DMS 273 treated with DMSO at 0.1 percent for 48 hours (cell line): ENCODE results near the gene PCDH9.

Source experiments
- DNase-seq: peaks from one replicate; lab custom pipeline; 2025; lab: John Stamatoyannopoulos, UW

Gene PCDH9

DNA sequence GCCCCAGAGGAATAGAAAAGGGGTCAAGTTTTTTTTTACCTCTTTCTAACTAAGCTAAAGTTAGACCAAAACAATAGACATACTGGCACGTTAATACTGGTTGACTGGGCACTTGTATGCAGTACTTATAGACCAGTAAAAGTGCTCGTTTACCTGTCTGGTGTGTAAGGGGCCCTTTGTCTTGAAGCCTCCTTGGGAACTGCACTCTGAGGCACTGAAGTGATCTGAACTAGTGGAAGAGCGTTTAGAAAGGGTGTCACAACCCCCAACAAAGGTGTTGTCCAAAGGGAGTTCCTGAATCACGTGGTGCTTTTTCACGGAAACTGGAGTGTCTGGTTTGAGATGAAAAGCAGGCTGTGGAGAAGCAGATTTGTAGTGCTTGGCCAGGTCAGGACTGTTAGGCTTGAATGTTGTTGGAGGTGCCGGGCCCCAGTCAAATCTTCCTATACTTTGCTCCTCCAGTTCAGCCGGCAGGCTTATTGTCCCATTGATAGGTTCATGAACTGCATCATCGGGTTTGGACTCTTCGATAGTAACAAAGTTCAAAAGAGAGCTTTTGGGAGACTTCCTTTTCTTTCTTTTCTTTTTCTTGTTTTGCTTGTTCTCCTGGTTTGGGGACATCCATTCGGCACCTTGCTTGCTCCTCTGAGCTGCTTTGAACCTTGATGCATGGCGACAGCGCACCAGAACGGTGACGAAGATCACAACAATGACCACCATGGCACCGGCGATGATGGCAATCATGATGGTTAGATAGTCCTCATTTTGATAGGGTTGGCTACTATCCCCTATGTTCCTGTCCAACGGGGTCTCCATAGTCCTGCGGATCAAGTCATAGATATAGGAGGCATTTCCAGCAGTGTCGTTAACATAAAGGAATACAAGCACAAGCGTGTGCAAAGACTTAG lies 4.6 kb downstream of the PCDH9 start:
- DNase-seq: no peak

DNA sequence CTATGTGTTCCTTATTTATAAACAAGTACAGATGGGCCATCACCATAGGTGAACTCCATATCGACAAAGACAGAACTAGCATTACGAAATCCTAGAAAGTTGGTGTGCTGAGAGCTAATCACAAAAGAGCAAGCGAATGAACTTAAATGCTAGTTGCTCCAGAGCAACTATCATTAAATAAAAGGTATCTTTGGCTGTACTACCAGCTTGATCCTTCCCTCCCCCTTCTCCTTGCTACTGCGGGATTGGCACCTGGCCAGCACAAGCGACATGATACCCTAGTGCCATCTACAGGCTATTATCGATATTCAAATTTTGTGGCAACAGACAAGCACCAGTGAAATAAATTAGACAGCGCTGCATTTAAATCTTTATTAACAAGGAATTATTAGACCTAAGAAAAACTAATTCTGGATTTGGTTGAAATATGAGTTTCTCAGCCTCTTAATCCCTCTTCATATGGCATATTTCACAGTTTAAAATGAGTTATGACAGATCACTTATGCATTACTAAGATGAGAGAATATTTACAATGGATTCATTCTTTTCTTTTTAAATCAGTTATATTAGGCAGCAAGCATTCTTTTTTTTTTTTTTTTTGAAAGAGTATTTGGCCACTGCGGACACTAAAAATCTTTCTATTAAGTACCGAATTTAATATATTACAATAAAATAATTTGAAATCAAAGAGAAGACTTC lies 5.8 kb downstream of the PCDH9 start:
- DNase-seq: peak; percentile 66

DNA sequence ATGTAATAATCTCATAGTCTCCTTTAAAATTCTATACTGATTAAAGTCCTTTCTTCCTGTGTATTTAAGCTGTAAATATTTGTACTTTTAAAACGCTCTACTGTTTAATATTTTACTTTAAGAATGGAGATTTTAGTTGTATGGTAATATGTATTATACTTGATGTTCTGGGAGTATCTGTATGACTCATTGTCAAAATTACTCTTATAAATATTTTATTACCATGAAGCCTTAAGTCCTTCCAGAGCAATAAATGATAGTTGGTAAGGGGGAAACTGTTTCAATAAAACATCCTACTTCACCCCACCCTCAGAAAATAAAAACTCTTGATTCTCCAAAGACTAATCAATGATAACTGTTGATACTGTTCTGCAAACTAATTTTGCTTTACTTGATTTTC lies 6.4 kb downstream of the PCDH9 start:
- no peak for DNase-seq

DNA sequence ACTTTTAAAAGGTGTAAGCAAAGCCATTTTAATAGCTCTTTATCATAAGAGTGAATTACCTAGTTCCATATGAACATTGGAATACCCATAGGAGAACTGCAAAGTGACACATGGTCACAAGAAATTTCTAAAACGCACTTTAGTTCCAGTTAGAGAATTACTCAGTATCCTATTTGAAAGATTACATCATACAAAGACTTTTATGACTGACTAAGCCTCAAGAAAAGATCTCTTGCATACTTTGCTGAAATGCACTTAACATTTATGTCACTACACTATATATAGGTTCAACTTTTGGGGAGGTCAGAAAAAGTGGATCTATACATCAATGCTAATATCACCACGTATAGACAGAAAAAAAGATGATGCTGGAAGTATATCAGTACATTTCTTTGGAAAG lies 7.1 kb downstream of the PCDH9 start:
- DNase-seq: no peak

DNA sequence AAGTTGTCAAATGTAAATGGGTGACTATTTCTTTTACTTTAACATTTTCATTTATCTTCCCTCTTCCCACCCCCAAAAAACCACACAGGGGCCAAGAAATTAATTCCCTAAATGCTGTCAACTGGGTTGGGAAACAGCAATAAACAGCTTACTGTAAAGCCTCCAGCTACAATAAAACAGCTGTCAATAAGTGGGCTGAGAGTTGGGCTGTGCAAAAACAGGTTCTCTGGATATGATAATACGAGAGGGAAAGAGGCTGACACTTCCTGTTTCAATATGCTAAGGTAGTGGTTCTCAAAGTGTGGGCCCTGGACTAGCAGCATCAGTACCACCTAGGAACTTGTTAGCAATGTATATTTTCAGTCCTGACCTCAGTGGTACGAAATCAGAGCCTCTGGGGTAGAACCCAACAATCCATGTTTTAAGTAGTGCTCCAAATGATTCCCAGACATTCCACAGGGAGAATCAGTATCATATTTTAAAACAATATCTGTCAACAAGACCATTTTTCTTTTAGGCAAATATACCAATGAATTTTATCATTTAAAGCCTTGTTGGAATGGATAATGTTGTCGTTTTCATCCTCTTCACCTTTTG lies 8.4 kb downstream of the PCDH9 start:
- DNase-seq: peak; percentile 36

DNA sequence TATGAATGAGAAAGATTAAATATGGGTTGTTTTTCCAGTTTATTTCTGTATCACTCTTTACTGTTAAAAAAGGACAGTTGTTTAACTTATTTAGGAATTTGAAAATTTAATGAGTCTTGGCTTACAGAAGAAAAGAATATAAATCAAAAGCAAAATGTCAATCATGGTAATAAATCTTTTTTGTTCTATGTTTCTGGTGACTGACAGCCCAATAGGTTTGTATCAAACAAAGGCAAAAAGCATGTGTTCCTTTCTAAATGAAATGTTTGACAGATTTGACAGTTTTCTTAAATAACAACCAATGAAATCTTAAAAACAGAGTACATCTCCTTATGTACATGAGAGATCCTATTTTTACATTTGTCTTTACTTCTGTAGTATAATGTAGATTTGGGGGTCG lies 11.0 kb downstream of the PCDH9 start:
- DNase-seq: no peak

DNA sequence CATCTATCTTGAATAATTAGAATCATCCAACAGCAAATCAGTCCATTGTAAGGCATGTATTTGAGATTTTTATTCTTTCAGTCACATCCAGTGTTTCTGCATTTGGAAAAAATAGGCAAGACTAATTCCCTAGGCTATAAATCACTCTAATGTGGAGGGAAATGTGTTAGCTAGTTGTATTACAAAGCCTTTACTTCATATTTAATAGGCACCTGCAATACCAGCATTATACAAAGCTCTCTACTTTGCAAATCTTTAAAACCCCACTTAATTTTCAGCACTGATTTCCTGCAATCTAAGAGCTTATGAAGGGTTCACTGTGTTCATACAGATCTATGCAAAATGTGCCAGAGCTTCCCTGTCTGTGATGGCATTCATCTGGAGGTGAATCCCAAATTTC lies 12.3 kb downstream of the PCDH9 start:
- no peak for DNase-seq

DNA sequence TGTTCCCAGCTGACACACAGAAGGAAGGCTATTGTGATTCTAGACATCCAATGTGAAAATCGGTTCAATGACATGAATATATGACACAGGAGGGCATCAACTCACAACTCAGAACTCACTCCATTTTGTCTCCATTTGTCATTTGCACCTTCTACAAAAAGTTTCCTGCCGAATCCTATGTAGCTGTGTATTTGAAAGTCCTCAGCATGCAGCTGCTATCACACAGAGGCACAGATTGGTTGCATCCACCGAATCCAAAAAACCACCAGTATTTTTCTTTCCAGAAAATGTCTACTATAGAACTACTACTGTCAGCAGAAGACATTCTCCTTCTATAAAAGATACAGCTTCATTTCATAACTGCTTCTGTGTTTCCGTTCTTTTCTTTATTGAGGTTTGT lies 13.3 kb downstream of the PCDH9 start:
- no peak for DNase-seq

DNA sequence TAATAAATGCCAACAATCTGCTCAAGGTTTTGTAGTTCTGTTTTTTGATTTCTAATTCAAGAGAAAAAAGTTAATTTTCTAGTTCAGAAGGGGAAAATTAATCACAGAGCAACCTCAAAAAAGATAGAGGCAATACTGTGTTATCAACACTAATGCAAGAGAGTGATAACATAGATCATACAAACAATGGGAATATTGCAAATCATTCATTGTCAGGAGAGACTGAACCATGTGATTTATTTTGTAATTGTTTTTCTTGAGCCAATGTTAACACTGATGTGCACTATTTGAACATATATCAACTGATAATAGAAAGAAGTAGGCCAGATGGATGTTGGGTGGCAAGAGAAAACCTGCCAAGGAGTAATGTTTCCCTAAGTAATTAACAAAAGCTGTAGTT lies 19.9 kb downstream of the PCDH9 start:
- no peak for DNase-seq

DNA sequence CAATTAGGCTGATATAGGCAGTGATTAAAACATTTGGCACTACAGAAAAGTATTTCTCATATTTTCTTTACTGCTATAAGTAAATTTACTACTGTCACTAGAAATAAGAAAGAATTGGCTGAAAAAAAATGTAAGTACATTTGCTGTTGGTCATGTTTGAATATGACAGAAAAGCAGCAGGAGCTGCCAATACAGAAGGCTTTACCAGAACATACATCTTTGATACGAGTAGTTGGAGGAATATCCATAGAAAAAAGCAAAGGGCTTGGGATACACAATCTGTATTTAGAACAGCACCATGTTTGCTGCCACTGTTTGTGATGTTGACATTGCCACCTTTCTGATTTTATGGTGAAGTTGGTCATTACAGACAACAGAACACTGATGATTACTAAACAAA lies 21.6 kb downstream of the PCDH9 start:
- DNase-seq: no peak

DNA sequence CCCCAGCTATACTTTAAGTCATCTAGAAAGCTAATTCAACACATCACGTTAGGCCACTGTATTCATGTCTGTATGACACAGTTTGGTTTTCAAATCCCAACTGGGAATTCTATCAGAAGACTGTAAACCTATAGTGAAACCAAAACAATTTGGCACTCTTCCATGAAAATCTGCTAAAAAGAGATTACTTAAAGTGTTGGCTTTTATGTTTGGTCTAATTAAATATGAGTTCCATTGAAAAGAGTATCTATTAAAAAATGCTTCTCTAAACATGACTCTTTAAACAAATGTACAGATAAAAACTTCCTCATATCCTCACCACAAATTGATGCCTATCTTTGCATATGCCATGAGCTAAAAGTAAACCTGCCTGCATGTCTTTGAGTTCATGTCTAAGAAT lies 25.4 kb downstream of the PCDH9 start:
- no peak for DNase-seq

DNA sequence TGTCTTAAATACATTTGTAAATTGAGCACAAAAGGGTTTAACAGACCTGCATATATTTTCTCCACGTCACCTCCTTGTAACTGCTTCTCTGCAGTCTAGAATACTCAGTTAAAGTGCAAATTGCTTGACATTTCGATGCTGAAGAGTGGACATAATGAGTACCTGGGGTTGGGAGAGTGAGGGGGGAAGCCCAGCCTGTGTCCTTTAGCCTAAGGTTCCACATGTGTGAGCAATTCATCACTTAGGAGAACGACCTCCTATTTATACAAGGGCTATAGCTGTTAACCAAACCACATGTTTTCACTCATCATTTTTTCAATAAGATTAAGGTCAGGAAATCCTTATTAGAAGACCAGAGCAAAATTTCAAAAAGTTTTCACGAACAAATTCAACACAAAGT lies 29.5 kb downstream of the PCDH9 start:
- no peak for DNase-seq

DNA sequence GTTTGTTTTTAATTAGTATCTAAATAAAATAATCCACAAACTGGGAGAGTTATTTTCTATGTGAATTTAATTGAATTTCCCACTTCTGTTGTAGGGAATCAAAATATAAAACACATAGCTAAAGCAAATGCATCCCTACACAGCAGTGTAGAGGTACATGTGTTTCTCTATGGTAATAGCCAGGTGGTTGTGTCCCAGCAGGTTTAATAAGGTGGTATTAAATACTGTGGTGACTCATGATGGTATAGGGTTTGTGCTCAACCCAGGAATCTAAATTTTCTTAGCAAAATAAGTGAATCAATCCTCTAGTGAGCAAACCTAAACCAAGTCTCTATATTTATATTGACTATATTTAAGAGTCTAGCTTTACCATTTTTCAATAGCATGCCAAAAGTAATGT lies 30.0 kb downstream of the PCDH9 start:
- no peak for DNase-seq

DNA sequence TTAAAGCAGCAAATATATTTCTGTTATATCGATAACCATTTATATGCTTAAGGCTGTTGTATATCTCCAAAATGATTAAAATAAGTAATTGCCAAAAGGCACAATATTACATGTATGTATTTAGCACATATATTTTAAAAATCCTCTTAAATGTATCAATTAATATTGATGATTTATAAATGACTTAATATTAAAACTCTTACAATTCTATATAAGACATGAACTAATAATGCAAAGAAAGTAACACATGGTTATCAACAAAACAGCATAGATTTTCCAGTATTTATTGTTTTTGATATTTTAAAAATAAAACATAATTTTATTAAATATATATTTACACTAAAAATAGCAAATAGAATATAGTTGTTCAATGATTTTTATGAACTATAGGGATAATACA lies 32.4 kb downstream of the PCDH9 start:
- DNase-seq: no peak

DNA sequence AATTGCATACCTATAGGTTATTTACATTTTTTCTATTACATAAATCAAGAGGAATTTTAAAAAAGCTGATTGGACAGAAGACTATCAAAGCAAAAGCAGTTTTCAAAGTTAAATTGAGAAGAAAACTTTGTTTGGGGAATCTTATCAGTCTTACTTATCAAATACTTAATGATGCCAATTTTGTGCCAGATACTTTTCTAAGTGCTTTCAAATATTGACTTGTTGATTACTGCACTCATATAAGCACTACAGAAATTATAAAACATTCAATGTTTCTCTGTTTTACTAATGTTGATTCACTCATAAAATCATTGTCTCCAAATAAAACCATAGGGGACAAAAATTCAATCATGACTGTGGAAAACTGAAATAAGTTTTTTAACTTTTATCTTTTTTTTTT lies 36.2 kb downstream of the PCDH9 start:
- no peak for DNase-seq

DNA sequence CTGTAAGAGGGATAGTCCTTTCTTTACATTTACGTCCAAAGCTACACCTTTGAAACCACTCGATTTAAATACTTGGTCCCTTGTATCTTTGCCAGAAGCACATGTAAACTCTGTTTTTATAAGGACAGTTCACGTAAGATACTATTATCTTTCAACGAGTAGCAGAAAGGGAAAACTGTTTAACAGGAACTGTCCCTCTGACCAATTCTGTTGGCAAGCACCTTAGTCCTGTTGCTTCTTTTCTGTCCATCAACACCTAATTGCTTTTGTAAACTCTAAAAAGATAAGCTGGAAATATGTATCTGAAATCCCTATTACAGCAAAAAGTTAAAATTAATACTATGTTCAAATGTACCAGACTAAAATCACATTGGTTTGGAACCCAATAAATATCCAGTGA lies 37.4 kb downstream of the PCDH9 start:
- DNase-seq: no peak

DNA sequence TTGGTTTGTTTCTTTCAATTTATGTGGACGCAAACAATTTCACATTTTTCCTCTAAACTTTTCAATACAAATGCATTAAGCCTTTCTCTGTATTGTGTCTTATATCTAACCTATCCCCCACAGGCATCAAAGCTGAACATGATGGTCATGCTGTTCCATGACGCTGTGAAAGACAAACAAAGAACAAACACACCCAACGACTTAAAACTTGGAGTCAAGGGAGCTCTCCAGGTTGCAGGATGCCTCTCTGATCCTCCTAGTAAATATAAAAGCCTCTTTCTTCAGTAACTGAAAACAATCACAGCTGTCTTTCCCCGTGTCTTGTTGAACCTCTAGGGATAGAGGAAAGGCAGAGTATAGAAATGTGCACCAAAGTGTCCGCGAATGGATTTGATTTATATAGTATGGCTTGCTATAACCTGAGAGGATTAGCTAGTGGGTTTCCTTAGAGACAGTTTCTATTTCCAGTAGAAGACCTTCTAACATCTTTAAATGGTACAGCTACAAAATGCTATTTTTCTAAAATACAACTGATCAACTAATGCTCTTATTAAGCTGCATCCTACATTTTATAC lies 43.1 kb downstream of the PCDH9 start:
- no peak for DNase-seq

DNA sequence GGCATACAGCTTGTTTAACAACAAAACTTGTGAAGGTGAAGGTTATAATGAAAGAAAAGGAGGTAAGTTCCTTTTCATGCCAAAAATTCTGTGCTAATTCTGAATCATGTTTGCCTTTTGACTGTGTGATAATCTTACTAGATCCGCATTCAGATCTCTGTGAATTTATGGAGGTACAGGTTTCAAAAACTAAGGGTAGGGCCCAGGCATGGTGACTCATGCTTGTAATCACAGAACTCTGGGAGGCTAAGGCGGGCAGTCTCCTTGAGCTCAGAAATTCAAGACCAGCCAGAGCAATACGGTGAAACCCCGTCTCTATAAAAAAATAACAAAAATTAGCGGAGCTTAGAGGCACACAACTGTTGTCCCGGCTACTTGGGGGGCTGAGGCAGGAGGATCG lies 45.9 kb downstream of the PCDH9 start:
- no peak for DNase-seq

DNA sequence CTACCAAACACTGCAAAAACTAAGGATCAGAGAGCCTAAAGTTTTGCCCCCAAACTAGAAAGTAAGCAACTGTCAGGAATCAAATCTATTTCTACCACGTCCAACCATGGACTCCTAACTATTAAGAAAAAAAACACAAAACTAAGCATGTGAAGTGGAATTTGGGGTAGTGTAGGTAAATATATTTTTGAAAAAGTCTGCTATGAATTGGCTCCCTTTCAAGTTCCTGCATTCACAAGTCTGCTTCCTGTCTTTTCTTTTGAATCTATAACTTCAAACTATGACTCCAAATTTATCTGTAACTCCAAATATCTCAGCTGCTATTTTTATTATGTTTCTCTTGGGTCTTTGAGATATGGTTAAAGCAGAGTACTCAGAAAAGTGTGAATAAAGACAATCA lies 47.0 kb downstream of the PCDH9 start:
- DNase-seq: no peak

DNA sequence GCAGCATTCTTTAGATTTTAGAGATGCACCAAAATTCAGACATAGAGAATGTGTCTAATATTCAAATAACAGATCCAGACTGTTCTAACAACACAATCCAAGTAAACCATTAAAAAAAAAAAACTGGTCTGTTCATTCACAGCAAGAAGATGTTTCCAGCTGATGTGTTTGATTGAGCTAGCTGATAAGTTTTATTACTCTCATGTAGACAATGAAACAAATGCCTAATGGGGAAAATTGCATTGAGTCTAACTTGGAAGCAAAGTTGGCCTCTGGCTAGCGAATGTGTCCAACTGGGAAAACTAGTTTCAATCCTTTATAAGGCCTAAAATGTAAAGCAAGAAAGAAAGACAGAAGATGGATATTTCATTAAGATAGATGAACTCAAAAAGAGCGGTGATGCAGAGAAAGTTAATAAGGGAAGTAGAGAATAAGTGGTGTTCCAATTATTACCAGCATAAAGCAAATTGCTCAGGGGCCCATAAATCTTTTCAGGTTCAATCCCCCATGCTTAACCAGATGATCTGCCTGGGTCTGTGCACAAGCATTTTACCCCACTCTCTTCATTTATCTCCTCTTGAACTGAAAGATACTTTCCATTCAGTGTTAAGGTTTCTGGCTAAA lies 54.2 kb downstream of the PCDH9 start:
- DNase-seq: no peak

DNA sequence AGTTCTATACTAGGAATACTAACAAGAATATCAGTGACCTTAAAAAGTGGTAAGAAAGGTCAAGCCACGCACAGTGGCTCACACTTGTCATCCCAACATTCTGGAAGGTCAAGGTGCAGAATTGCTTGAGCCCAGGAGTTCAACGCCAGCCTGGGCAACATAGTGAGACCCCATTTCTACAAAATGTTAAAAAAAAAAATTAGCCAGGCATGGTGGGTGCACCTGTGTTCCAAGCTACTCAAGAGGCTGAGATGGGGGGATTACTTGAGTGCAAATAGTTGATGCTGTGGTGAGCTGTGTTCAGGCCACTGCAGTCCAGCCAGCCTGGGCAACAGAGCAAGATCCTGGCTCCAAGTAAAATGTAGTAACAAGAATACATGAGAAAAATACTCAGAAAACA lies 61.8 kb downstream of the PCDH9 start:
- no peak for DNase-seq

DNA sequence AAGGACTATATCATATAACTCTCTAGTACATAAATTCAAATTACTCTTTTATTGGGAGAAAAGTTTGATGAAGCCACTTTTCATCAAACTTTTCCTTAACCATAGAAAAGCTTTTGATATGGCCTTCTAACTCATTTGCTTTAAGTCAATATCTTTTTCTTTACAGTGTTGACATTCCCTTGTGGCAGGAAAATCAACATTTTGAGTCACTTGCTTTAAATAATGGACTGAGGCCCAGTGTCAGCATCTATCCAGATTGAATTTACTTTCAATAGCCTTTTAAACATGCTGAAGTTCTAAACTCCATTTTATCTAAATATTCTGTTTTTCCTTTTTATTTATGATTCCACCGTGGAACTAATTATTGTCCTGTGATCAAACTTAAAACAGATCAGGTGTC lies 62.7 kb downstream of the PCDH9 start:
- DNase-seq: no peak
